K562 (cell line): ENCODE data around the gene SPTBN2. TPM values are rescaled to one million over a fixed set of nuclear protein-coding genes. Genes with fewer than 3 reads are reported as not detected.

Experiments used
- ARID1B ChIP-seq: fragments of 450-650 bp; IDR thresholded peaks from 2 replicates; pipeline ENCODE4 v1.6.1; 2016; ENCODE audit warnings: antibody characterized with exemption, mild to moderate bottlenecking, inconsistent platforms
- BRD9 ChIP-seq: fragments of 450-650 bp; IDR thresholded peaks from 2 replicates; pipeline ENCODE4 v1.6.1; 2018; ENCODE audit warnings: low read depth; ENCODE audit not compliant: partially characterized antibody
- BRF1 ChIP-seq: IDR thresholded peaks from 3 replicates; pipeline ENCODE4 v1.6.1; 2011; ENCODE audit warnings: borderline replicate concordance, mild to moderate bottlenecking; ENCODE audit not compliant: insufficient read length; ENCODE audit errors: extremely low read depth
- C11orf30 ChIP-seq: fragments of 450-650 bp; IDR thresholded peaks from 2 replicates; pipeline ENCODE4 v1.6.1; 2016; ENCODE audit warnings: low read depth, mild to moderate bottlenecking
- FOXA3 ChIP-seq, 2 experiments: fragments of 450-650 bp in 1 of 2; sonication (generic) in 1 of 2; formaldehyde crosslinking; IDR thresholded peaks in 1 of 2; conservative IDR thresholded peaks in 1 of 2; 2 replicates each; pipeline versions ENCODE4 v1.4.0 to v1.8.0; 2020 to 2022; ENCODE audit warnings: mild to moderate bottlenecking in 2 of 2, missing genetic modification reagents in 1 of 2
- IFI16 ChIP-seq: fragments of 250-450 bp; sonication (Bioruptor Pico); IDR thresholded peaks from 2 replicates; pipeline ENCODE4 v2.1.2; 2022; ENCODE audit warnings: mild to moderate bottlenecking, inconsistent platforms
- KAT8 ChIP-seq: fragments of 450-650 bp; IDR thresholded peaks from 2 replicates; pipeline ENCODE4 v1.6.1; 2016; ENCODE audit warnings: low read depth, mild to moderate bottlenecking
- MCM3 ChIP-seq: fragments of 450-650 bp; IDR thresholded peaks from 2 replicates; pipeline ENCODE4 v1.6.1; 2016
- MTA1 ChIP-seq: fragments of 450-650 bp; IDR thresholded peaks from 2 replicates; pipeline ENCODE4 v1.6.1; 2017; ENCODE audit warnings: borderline replicate concordance
- MYC ChIP-seq, 2 experiments: fragments of 250-450 bp in 1 of 2; sonication (Bioruptor Pico) in 1 of 2; IDR thresholded peaks; 2 replicates each; pipeline versions ENCODE4 v1.5.1 to v1.6.1; 2012 to 2021; ENCODE audit warnings: low read depth in 2 of 2, borderline replicate concordance in 1 of 2, improper control_type of control experiment in 1 of 2, low read length in 1 of 2, mild to moderate bottlenecking in 1 of 2, moderate library complexity in 1 of 2
- RBBP5 ChIP-seq: fragments of 200-600 bp; sonication (generic); IDR thresholded peaks from 2 replicates; pipeline ENCODE4 v1.6.1; 2012; ENCODE audit warnings: borderline replicate concordance, mild to moderate bottlenecking, low read length, control low read depth, inconsistent platforms; ENCODE audit not compliant: insufficient read depth, poor library complexity, severe bottlenecking
- SAFB ChIP-seq: fragments of 200-400 bp; formaldehyde crosslinking; IDR thresholded peaks from 2 replicates; pipeline ENCODE4 v1.6.1; 2017; ENCODE audit warnings: low read depth, low read length, borderline replicate concordance
- SMARCE1 ChIP-seq: fragments of 450-650 bp; IDR thresholded peaks from 2 replicates; pipeline ENCODE4 v1.7.1; 2016; ENCODE audit warnings: mild to moderate bottlenecking
- ZNF212 ChIP-seq: fragments of 450-650 bp; formaldehyde crosslinking; IDR thresholded peaks from 2 replicates; pipeline ENCODE4 v1.4.0; 2020; ENCODE audit warnings: mild to moderate bottlenecking
- polyA plus RNA-seq, 8 experiments: library from polyadenylated mRNA; depleted of rRNA in 4 of 8; stranded (reverse) in 5 of 8; unstranded in 3 of 8; fragments of >200 nt; fragmentation: Nextera tagmentation in 2 of 8; fragmentation: Illumina TruSeq in 1 of 8; extraction: Ambion mirVana in 2 of 8; extraction: Trizol in 1 of 8; gene quantifications; 2 replicates each; pipeline versions ENCODE4 v1.2.1 to v1.2.3, GENCODE V29; 2011 to 2014; ENCODE audit warnings: inconsistent platforms in 1 of 8, missing spikeins in 1 of 8
- total RNA-seq, 7 experiments: library from RNA; depleted of rRNA in 6 of 7; stranded (reverse); fragments of >200 nt in 6 of 7; fragmentation: Illumina TruSeq in 2 of 7; extraction: Trizol in 2 of 7; gene quantifications; 2 replicates each; pipeline versions ENCODE4 v1.2.1 to v1.2.3, GENCODE V29; 2011 to 2021; ENCODE audit warnings: low replicate concordance in 1 of 7
- TF ChIP-seq, protein P1 (sequence below): fragments of 250-450 bp; sonication (Bioruptor Pico); IDR thresholded peaks from 2 replicates; pipeline ENCODE4 v1.5.0; 2021
- TF ChIP-seq, protein P2 (sequence below): fragments of 250-450 bp; sonication (Bioruptor Pico); IDR thresholded peaks from 2 replicates; pipeline ENCODE4 v1.8.0; 2021; ENCODE audit warnings: mild to moderate bottlenecking, moderate library complexity
- TF ChIP-seq, protein P3 (sequence below): sonication (generic); formaldehyde crosslinking; IDR thresholded peaks from 2 replicates; pipeline ENCODE4 v1.8.0; 2023; ENCODE audit warnings: mild to moderate bottlenecking, missing genetic modification reagents
- TF ChIP-seq, protein P4 (sequence below): sonication (generic); formaldehyde crosslinking; IDR thresholded peaks from 2 replicates; pipeline ENCODE4 v1.8.0; 2022; ENCODE audit warnings: mild to moderate bottlenecking, missing genetic modification reagents

The SPTBN2 gene
- total and polyA plus RNA-seq, 9 of the 15 experiments (the other 6 are each of a cell fraction or from before 2014, with no cell fraction given): 0.38 to 56.5 (median 19.7) TPM

DNA sequence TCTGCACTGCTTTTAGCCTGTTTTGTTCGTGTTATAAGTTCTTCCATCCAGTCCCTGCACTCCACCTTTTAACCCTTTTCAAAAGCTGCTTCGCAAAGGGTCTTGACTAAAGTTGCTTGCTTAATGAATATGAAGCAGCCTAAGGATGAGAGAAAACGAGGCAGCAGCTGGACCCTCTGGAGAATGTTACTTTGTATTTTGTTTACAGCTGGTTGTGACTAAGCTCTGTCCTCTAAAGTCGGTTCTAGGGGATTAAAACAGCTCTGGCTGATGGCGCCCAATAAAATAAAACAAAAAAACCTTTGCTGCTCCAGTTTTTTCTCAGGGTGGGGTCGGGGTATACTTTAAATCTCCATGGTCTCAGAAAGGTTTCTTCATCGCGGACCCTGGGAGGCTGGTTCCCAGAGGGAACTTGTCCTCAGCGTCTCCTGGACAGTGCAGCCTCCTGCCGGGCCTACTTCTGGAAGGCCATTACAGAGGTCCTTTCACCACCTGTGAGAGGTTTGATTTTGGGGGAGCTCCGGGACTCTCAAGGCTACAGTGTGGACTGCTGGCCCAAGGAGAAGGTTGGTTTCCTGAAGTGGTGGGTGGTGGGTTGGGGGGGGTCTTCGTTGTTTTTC, 91.3 kb downstream of the SPTBN2 start (continued):
- TF ChIP-seq, protein P1, sequence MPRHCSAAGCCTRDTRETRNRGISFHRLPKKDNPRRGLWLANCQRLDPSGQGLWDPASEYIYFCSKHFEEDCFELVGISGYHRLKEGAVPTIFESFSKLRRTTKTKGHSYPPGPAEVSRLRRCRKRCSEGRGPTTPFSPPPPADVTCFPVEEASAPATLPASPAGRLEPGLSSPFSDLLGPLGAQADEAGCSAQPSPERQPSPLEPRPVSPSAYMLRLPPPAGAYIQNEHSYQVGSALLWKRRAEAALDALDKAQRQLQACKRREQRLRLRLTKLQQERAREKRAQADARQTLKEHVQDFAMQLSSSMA (CRISPR knock-in tag): no peak
- TF ChIP-seq ARID1B (0 out of 2 replicates have a peak, but pooled peaks have one; percentile 10), RBBP5 (no peak), BRD9 (no peak), MTA1 (peak; percentile 13; the same call in 1 of the 2 replicates), IFI16 (CRISPR knock-in tag) (no peak), C11orf30 (no peak), SAFB (no peak), FOXA3 (CRISPR knock-in tag; conservative IDR thresholded peaks at IDR 0.05 in 1 of 2, IDR thresholded peaks at IDR 0.05 in 1 of 2) (0 out of 4 replicates have a peak, but pooled peaks of 1 of the 2 experiments have one; percentile 27), BRF1 (no peak), MCM3 (no peak), MYC (IDR thresholded peaks at IDR 0.05; ENCODE audit: low read depth, low read length) (no peak), MYC (CRISPR knock-in tag; IDR thresholded peaks at IDR 0.05; ENCODE audit: borderline replicate concordance, low read depth) (no peak), ZNF212 (CRISPR knock-in tag) (no peak), SMARCE1 (0 out of 2 replicates have a peak, but pooled peaks have one; percentile 16), KAT8 (no peak)
- TF ChIP-seq, protein P2, sequence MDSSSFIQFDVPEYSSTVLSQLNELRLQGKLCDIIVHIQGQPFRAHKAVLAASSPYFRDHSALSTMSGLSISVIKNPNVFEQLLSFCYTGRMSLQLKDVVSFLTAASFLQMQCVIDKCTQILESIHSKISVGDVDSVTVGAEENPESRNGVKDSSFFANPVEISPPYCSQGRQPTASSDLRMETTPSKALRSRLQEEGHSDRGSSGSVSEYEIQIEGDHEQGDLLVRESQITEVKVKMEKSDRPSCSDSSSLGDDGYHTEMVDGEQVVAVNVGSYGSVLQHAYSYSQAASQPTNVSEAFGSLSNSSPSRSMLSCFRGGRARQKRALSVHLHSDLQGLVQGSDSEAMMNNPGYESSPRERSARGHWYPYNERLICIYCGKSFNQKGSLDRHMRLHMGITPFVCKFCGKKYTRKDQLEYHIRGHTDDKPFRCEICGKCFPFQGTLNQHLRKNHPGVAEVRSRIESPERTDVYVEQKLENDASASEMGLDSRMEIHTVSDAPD: no peak
- TF ChIP-seq, protein P3, sequence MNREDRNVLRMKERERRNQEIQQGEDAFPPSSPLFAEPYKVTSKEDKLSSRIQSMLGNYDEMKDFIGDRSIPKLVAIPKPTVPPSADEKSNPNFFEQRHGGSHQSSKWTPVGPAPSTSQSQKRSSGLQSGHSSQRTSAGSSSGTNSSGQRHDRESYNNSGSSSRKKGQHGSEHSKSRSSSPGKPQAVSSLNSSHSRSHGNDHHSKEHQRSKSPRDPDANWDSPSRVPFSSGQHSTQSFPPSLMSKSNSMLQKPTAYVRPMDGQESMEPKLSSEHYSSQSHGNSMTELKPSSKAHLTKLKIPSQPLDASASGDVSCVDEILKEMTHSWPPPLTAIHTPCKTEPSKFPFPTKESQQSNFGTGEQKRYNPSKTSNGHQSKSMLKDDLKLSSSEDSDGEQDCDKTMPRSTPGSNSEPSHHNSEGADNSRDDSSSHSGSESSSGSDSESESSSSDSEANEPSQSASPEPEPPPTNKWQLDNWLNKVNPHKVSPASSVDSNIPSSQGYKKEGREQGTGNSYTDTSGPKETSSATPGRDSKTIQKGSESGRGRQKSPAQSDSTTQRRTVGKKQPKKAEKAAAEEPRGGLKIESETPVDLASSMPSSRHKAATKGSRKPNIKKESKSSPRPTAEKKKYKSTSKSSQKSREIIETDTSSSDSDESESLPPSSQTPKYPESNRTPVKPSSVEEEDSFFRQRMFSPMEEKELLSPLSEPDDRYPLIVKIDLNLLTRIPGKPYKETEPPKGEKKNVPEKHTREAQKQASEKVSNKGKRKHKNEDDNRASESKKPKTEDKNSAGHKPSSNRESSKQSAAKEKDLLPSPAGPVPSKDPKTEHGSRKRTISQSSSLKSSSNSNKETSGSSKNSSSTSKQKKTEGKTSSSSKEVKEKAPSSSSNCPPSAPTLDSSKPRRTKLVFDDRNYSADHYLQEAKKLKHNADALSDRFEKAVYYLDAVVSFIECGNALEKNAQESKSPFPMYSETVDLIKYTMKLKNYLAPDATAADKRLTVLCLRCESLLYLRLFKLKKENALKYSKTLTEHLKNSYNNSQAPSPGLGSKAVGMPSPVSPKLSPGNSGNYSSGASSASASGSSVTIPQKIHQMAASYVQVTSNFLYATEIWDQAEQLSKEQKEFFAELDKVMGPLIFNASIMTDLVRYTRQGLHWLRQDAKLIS (CRISPR knock-in tag): 0 out of 2 replicates have a peak, but pooled peaks have one; percentile 49
- TF ChIP-seq, protein P4, sequence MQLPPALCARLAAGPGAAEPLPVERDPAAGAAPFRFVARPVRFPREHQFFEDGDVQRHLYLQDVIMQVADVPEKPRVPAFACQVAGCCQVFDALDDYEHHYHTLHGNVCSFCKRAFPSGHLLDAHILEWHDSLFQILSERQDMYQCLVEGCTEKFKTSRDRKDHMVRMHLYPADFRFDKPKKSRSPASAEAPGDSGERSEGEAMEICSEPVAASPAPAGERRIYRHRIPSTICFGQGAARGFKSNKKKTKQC: no peak
